GDM1 (cell line): ENCODE data around the gene TSR3.

Source experiments
- DNase-seq: peaks from one replicate; lab custom pipeline; 2025; lab: John Stamatoyannopoulos, UW

The TSR3 gene

DNA sequence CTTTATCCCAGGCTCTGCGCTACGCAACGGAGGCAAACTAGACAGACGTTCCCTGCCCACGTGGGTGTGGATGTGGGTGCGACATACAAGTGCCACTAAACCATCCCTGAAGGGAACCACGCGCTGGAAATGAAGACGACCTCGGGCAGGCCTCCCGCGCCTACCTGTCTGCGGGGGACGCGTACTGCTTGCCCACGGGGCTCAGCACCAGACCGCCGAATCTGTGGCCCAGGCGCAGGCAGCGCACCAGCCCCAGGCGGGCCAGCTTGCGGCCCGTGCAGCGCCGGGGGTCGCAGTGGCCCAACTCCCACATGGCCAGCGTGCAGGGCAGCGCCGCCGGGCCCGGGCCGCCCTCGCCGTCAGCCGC, 480 bp downstream of the TSR3 start:
- DNase-seq = no peak

DNA sequence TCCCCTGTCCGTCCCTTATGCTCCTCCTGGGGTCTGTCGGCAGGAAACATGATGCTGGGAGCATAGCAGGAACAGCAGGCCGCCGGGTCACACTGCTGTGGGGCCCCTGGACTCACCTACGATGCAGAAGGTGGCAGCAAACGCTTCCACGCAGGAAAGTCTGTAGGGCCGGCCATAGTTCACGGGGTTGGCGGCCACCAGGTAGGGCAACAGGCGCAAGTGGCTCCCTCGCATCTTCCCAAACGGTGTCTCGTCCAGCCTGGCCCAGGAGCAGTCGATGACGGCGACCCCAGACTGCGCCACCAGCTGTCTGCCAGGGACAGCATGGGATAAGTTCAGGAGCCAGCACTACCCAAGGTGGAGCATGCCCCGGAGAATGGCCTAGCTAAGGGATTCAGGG, 987 bp downstream of the TSR3 start:
- DNase-seq = no peak

DNA sequence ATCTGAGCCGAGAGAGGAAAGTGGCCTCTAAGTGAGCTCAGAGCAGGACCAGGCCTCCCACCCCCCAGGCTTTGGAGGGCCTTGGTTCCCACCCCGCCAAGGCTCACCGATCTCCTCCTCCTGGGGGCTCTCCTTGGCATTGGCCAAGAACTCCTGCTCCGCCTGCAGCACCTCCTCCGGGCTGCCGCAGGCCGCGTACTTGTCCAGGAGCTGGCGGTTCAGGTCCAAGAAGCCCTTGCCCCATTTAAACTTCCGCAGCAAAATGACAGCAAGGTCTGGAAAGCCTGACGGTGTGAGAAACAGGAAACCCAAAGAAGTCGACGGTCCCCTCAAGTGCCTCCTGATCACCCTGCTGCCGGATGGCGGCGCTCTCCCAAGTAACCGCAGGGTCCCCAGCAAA, 1.7 kb downstream of the TSR3 start:
- DNase-seq = no peak

DNA sequence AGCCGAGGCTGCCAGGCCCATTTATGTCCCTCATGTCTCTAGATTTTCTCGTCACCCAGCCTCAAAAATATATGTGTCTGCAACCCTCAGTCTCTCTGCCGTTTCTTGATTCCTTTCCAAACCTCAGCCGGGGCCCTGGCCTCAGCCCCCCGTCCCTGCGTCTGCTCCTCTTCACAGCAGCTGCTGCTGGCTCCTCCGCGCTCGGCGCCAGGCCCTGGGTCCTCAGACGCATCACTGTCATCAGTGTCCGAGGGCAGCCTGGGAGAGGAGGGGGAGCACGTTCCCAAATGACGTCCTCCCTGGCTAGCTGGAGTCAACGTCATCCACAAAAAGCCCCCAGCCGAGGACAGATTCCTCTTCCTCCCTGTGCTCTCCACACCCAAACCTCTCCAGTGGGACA, 2.3 kb downstream of the TSR3 start:
- no peak for DNase-seq

DNA sequence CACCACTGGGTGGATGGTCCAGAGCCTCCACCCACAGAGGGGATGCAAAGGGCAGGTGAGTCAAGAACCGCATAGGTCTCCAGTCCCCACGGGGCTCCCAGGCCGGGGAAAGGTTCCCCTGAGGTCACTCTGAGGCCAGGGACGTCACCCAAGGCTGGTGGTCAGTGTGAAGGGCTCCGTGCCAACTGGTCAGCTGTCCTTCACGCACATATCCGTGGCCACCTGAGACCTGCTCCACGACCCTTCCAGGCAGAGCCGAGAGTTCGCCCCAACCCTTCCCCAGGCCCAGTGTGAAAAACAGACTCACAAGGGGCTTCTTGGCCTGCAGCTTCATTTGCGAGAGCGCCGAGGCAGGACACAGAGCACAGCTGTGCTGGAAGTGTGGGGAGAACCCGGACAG, 2.8 kb downstream of the TSR3 start:
- DNase-seq = no peak

DNA sequence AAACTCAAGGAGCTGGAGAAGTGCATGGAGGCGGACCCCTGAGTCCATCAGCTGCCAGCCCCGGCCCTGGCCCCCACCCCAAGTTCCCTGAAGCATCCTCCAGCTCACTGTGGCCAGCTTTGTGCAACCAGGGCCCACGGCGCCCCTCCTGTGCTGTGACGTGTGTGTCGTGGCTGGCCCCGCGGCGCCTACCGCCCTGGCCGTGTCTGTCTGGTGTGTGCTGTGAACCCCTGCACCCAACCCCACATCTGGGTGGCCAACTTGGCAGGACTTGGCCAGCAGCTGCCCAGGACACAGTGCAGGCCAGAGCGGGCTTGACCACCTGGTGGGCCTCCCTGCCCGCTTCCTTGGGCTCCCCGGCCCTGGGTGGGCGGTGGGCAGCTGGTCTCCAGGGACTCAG, 3.2 kb downstream of the TSR3 start:
- no peak for DNase-seq

DNA sequence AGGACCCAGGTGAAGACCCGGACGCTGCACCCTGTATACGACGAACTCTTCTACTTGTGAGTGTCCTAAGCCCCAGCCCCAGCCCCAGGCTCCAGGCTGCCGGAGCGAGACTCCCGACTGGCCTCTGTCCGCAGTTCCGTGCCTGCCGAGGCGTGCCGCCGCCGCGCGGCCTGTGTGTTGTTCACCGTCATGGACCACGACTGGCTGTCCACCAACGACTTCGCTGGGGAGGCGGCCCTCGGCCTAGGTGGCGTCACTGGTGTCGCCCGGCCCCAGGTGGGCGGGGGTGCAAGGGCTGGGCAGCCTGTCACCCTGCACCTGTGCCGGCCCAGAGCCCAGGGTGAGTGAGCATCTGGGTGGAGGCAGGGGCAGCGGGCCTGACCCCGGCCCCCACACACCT, 3.7 kb downstream of the TSR3 start:
- no peak for DNase-seq

DNA sequence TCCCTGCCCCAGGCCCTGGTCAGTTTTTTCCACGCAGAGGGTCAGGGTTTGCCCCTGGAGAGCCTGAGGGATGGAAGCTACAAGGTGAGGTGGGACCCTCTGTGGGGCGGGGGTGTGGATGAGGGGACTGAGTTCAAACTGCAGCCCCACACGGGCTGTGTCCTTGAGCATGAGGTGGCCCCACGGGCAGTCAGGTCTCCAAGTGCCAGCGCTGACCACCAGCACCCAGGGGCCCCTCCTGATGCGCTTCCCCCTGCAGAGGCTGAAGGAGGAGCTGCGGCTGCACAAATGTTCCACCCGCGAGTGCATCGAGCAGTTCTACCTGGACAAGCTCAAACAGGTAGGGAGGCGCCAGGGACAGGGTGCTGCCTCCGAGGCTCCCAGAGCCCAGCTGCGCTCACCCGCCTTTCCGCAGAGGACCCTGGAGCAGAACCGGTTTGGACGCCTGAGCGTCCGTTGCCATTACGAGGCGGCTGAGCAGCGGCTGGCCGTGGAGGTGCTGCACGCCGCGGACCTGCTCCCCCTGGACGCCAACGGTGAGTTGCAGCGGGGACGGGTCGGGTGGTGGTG, 4.3 kb downstream of the TSR3 start:
- no peak for DNase-seq

DNA sequence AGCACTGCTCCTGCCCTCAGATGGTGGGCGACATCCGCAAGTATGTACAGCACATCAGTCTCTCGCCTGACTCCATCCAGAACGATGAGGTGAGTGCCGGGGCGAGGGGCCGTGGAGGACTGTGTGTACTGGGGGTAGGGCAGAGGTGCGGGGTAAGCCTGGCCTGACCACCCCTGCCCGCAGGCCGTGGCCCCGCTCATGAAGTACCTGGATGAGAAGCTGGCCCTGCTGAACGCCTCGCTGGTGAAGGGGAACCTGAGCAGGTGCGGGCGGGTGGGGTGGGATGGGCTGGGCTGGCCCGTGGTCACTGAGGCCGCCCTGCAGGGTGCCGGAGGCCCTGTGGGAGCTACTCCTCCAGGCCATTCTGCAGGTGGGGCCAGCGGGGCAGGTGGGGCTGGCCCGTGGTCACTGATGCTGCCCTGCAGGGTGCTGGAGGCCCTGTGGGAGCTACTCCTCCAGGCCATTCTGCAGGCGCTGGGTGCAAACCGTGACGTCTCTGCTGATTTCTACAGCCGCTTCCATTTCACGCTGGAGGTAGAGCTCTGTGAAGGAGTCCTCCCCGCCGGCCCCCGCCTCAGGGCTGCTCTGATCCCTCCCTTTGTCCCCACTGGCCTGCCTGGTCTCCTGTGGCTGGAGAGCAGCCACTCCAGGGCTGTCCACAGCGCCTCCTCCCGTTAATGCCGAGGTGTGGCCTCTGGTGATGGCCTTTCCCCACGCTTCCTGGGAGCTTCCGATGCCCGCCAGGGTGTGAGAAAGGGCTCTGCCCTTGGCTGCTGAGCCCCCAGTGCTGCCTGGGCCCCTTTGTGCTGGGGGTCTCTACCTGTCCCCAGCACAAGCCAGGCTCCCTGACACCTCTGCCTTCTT, 5.0 kb downstream of the TSR3 start:
- no peak for DNase-seq

DNA sequence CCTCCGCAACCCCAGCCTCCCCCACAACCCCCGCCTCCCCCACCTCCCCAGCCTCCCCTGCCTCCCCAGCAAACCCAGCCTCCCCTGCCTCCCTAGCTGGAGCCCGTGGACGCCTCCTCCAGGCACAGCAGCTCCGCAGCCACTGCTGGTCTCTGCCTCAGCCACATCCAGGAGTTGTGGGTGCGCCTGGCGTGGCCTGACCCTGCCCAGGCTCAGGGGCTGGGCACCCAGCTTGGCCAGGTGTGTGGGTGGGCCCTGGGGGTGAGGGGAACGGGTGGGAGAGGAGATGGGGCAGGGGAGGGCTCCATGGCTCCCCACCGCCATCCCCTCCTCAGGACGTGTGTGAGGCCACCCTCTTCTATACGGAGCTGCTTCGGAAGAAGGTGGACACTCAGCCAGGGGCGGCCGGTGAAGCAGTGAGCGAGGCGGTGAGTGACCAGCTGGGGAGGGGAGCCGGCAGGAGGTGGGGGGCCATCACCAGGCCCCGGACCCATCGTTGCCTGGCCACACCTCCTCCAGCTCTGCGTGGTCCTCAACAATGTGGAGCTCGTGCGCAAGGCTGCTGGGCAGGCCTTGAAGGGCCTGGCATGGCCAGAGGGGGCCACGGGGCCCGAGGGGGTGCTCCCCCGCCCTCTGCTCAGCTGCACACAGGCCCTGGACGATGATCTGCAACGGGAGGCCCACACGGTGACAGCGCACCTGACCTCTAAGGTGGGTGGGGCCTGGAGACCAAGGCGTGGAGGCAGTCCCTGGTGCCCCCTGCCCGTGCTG, 5.8 kb downstream of the TSR3 start:
- DNase-seq = no peak

DNA sequence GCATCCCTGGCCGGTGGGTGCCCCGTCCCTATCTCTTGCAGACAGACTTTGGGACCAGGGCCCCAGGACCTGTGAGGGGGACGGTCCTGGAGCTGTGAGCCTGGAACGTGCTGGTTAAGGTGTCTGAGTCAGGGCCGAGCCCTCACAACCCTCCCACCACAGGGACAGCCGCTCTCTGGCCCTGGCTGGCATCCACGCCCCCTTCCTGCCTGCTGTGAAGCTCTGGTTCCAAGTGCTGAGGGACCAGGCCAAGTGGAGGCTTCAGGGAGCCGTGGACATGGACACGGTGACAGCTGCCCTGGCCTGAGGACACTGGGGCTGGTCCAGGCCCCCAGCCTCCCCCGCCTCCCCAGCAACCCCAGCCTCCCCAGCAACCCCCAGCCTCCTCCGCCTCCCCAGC, 6.6 kb downstream of the TSR3 start:
- DNase-seq = no peak

DNA sequence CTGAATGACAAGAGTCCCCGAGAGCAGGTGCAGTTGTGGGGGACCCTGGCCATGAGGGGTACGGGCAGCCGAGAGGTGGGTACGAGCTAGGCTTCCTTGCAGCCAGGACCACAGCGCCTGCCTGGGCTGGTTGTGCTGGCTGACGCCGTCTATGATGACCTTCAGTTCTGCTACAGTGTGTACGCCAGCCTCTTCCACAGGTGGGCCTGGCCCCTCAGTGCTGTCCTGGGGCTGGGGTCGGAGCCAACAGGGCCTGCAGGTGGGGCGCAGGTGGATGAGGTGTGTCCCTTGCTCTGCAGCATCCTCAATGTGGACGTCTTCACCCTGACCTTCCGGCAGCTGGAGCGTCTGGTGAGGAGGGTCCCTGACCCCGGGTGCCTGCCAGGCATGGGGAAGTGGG, 7.2 kb downstream of the TSR3 start:
- DNase-seq = no peak

DNA sequence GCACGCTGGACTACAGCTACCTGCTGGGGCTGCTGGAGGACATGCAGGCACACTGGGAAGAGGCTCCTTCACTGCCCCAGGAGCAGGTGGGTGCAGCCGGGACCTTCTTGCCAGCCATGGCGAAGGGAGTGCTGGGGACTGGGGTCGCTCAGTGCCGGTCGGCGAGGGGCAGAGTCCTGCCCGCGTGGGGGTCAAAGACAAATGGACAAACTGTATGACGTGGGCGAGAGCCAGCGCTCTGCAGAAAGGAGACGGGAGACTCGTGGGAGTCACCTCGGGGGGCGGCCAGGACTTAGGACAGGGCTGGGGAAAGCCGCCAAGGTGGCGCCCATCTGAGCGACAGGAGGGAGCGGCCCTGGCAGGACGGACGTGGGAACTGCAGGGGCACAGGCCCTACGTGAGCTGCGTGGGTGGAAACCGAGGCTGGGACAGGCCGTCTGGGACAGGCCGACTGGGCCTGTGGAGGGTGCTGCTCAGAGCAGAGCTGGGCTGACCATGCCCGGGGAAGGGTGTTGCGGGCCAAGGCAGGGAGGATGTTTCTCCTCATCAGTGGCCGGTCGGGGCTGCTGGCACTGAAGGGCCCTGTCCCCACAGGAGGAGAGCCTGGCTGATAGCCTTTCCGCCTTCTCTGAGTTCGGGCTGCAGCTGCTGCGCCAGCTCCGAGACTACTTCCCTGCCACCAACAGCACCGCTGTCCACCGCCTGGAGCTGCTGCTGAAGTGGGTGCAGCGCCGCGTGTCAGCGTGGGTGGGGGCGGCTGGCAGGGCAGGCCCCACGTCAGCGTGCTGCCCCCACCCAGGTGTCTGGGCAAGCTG, 8.0 kb downstream of the TSR3 start:
- no peak for DNase-seq

DNA sequence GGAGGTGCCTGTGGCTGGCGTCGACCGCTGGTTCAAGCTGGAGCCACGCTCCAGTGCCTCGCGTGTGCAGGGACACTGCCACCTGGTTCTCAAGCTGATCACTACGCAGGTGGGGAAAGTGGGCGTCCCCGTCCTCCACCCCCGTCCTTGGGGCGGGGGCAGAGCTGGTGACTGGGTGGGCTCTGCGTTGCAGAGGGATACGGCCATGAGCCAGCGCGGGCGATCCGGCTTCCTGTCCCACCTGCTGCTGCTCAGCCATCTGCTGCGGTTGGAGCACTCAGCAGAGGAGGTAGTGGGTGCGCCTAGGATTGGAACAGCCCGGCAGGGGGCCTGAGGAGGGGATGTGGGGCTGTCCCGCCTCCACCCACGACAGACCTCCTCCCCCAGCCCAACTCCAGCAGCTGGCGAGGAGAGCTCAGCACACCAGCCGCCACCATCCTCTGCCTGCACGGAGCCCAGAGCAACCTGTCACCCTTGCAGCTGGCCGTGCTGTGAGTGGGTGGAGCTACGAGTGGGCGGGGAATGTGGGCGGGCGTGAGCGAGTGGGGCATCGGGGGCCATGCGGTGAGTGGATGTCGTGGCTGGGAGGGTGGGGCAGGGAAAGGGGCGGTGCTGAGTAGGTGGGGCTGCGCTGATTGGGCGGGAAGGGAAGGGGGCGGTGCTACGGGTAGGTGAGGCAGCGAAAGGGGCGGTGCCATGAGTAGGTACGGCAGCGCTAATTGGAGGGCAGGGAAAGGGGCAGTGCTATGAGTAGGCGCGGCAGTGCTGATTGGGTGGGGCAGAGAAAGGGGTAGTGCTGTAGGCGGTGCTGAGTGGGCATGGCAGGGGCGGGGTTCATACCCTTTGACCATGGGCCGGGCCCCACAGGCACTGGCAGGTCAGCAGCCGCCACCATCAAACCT, 8.9 kb downstream of the TSR3 start:
- DNase-seq = peak; percentile 99

DNA sequence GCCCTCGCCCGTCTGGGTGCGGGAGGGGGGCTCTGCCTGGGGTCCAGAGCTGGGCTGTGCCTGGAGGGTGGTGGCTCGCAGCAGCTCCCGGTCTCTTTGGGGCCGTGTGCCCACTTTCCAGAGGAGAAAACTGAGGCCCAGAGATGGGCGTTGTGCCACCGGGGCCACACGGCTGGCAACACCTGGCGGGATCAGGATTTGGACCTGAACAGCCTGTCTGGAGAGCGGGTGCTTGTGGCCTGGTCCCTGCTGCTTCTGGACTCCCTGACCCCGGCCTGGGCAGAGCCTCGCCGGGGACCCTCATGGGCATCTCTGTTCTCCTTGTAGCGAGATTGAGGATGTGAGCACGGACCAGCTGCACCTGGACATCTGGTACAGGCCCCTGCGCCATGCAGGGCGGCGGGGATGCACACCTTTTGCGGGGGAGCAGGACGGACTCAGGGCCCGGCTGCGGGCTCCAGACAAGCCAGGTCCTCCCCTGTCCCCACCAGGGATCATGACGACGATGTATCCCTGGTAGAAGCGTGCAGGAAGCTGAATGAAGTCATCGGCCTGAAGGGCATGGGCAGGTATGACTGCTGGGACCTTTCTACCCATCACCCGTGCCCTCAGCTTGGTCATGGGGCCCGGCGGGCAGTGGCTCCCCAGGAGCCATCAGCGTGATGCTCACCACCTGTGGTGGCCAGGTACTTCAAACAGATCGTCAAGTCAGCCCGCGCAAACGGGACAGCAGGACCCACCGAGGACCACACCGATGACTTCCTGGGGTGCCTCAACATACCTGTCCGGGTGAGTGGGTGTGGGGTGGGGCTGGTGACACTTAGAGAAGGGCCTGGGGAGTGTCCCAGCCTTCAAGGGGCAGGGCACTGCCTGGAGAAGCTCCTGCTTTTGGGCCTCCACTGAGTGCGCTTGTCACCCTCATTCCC, 9.9 kb downstream of the TSR3 start:
- no peak for DNase-seq

DNA sequence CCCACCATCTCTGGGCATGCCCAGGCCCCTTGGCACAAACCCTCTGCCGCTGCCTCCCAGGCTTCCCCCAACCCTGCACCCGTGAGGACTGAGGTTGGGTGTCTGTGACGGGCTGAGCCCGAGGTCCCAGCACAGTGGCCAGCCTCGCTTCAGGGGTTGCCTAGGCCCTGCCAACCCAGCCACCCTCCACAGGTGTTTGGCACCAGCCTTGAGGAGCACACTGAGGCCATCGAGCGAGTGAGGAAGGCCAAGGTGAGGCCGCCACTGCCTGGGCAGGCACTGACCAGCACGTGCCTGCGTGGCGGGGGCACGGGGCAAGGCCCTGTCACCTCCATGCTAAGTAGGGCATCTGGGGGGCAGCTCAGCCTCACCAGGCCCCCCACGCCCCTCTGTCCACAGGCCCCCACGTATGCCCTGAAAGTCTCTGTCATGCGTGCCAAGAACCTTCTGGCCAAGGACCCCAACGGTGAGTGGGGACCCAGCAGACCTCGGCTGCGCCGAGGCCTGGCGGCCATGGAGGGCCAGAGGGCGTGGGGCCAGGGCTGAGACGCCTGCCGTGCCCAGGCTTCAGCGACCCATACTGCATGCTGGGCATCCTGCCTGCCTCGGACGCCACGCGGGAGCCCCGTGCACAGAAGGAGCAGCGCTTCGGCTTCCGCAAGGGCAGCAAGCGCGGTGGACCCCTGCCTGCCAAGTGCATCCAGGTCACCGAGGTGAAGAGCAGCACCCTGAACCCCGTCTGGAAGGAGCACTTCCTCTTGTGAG, 10.8 kb downstream of the TSR3 start:
- no peak for DNase-seq

DNA sequence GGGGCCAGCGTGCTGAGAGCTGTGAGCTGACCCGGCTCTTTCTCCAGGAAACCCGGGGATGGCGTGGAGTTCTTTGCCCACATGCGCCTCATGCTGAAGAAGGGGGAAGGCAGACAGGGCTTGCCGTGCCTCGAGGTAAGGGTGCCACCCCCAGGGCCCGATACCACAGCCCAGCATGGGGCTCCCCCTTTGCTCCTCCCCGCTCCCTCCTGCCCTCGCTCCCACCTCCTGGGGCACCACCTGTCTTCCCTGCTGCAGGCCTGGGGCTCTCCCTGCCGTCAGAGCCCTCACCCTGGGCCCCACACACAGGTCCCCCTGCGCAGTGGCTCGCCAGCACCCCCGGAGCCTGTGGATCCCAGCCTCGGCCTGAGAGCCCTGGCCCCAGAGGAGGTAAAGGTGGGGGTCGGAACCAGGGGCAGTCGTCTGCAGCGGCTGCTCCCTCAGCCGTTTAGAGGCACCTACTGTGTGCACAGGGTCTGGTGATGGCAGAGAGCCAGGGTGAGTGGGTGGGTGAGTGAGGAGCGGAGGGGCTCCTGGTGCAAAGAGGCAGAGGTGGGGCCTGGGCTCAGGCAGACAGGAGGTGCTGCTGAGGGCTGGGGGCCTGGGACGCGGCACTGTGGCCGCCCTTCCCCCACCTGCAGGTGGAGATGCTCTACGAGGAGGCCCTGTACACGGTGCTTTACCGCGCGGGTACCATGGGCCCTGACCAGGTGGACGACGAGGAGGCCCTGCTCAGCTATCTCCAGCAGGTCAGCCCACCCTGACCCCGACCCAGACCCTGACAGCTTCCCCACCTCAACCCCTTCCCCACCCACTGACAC, 12.6 kb downstream of the TSR3 start:
- DNase-seq = no peak

DNA sequence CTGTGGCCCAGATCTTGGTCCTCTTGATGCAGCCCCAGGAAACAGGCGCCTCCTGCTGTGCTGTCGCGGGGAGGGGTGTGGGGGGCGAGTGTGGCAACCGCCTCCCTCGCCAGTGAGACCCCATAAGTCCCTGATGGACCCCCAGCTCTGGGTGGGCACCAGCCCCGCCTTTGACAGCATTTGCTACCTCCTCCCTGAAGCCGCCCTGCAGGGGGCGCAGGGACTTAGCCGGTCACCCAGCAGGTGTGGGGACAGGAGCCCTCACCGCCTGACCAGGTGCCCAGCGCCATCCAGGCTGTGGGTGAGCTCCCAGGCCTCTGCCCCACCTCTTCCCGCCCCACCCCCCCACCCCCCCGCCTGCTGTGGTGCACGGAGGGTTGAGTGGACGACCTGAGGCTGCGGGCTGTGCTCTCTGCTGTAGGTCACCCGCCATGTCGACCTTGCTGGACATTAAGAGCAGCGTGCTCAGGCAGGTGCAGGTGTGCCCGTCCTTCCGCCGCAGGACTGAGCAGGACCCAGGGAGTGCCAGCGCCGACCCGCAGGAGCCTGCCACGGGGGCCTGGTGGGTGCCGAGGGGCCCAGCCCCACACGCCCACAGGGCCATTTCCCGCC, 13.5 kb downstream of the TSR3 start:
- DNase-seq = no peak
